ENCODE data around the gene DGKQ. TPM values are rescaled to one million over a fixed set of nuclear protein-coding genes. Genes with fewer than 3 reads are reported as not detected.

DGKQ gene
- total and polyA plus RNA-seq, 2 of the 13 experiments (the other 11 are each of a cell fraction or from before 2014, with no cell fraction given): 4.5 to 7.2 TPM

GRCh38 chr4:986879-987623 lies 13.7 kb upstream of the DGKQ start, which contains the start of gene IDUA (continued):
- TF ChIP-seq ZFX (CRISPR knock-in tag; IDR thresholded peaks at IDR 0.05; ENCODE audit: low read depth): peak; percentile 72
- no peak for TF ChIP-seq KAT2B (IDR thresholded peaks at IDR 0.05; ENCODE audit: borderline replicate concordance, low read depth, low read length)
- TF ChIP-seq ZFAT (CRISPR knock-in tag; conservative IDR thresholded peaks at IDR 0.05): no peak
- TF ChIP-seq AKAP8 (CRISPR knock-in tag; IDR thresholded peaks at IDR 0.05): peak; percentile 98; the same call in 1 of the 2 replicates
- TF ChIP-seq ZNF614 (CRISPR knock-in tag; IDR thresholded peaks at IDR 0.05; ENCODE audit: borderline replicate concordance): peak; percentile 14; the same call in 1 of the 2 replicates
- no peak for TF ChIP-seq ZNF30 (CRISPR knock-in tag; IDR thresholded peaks at IDR 0.05)
- no peak for TF ChIP-seq ZBTB42 (CRISPR knock-in tag; IDR thresholded peaks at IDR 0.05)
- TF ChIP-seq PHF5A (CRISPR knock-in tag; IDR thresholded peaks at IDR 0.05; ENCODE audit: low read depth, unreplicated experiment): peak; percentile 28
- TF ChIP-seq YY1 (IDR thresholded peaks at IDR 0.05; ENCODE audit: insufficient read depth, insufficient replicate concordance, low read depth, low read length): peak; percentile 71
- no peak; the same call in 1 of the 2 replicates for TF ChIP-seq ZNF607 (CRISPR knock-in tag; IDR thresholded peaks at IDR 0.05; ENCODE audit: borderline replicate concordance)
- TF ChIP-seq AKNA (CRISPR knock-in tag; IDR thresholded peaks at IDR 0.05; ENCODE audit: borderline replicate concordance): 0 out of 2 replicates have a peak, but pooled peaks have one; percentile 23
- no peak for TF ChIP-seq YEATS2 (CRISPR knock-in tag; IDR thresholded peaks at IDR 0.05; ENCODE audit: borderline replicate concordance)
- TF ChIP-seq STAT6 (CRISPR knock-in tag; IDR thresholded peaks at IDR 0.05; ENCODE audit: borderline replicate concordance): no peak
- TF ChIP-seq HDAC2 (CRISPR knock-in tag; IDR thresholded peaks at IDR 0.05): no peak
- no peak for TF ChIP-seq PLRG1 (conservative IDR thresholded peaks at IDR 0.05)
- peak; percentile 74; the same call in 1 of the 2 replicates for TF ChIP-seq ZSCAN29 (CRISPR knock-in tag; conservative IDR thresholded peaks at IDR 0.05)
- no peak for TF ChIP-seq NBN (conservative IDR thresholded peaks at IDR 0.05)
